ENCODE measurements around the gene UNC5B. TPM values are rescaled to one million over a fixed set of nuclear protein-coding genes. Genes with fewer than 3 reads are reported as not detected.

UNC5B gene
- total RNA-seq, 1 experiment from 2014 or later = 9.9 TPM

GRCh38 chr10:71177651-71178199 lies 34.6 kb upstream of the UNC5B start:
- no TSS peak for BruUV-seq (replicated peaks)
- ChIA-PET CTCF (no interaction called here), POLR2A (ENCODE audit: low non-redundant PET) (no interaction called here)
- Histone ChIP-seq H3K27ac (ENCODE audit: low read depth, low read length, poor library complexity, severe bottlenecking) (no peak overlapping the region), H3K9me3 (ENCODE audit: low read depth, low read length, poor library complexity, severe bottlenecking) (no peaks in the 10 kb centered on the region), H3K4me1 (ENCODE audit: insufficient read depth, low read length, poor library complexity, severe bottlenecking) (no peaks in the 10 kb centered on the region), H3K4me3 (ENCODE audit: low read depth, low read length, poor library complexity, severe bottlenecking) (no peak overlapping the region), H3K27me3 (replicated peaks; ENCODE audit: insufficient read depth, low read depth, low read length, poor library complexity) (no peaks in the 10 kb centered on the region), H3K36me3 (ENCODE audit: insufficient read depth, low read length, poor library complexity, severe bottlenecking) (no peaks in the 10 kb centered on the region)
- TF ChIP-seq EZH2 (IDR thresholded peaks at IDR 0.05; ENCODE audit: borderline replicate concordance, low read depth, low read length, poor library complexity, severe bottlenecking) = no peak
- TF ChIP-seq, protein P1, sequence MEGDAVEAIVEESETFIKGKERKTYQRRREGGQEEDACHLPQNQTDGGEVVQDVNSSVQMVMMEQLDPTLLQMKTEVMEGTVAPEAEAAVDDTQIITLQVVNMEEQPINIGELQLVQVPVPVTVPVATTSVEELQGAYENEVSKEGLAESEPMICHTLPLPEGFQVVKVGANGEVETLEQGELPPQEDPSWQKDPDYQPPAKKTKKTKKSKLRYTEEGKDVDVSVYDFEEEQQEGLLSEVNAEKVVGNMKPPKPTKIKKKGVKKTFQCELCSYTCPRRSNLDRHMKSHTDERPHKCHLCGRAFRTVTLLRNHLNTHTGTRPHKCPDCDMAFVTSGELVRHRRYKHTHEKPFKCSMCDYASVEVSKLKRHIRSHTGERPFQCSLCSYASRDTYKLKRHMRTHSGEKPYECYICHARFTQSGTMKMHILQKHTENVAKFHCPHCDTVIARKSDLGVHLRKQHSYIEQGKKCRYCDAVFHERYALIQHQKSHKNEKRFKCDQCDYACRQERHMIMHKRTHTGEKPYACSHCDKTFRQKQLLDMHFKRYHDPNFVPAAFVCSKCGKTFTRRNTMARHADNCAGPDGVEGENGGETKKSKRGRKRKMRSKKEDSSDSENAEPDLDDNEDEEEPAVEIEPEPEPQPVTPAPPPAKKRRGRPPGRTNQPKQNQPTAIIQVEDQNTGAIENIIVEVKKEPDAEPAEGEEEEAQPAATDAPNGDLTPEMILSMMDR (conservative IDR thresholded peaks at IDR 0.05; ENCODE audit: low read depth, low read length) = no peak
- intact Hi-C loops (cut with micrococcal nuclease; ENCODE audit: unreplicated experiment) = no loop called here
- DNase-seq (ENCODE audit: low spot score) = no peak

- Histone ChIP-seq H3K27me3 (replicated peaks; ENCODE audit: insufficient read depth, low read depth, low read length, poor library complexity) (no peaks in the 10 kb centered on the region), H3K4me3 (ENCODE audit: low read depth, low read length, poor library complexity, severe bottlenecking) (no peak overlapping the region), H3K27ac (ENCODE audit: low read depth, low read length, poor library complexity, severe bottlenecking) (no peak overlapping the region), H3K36me3 (ENCODE audit: insufficient read depth, low read length, poor library complexity, severe bottlenecking) (no peaks in the 10 kb centered on the region), H3K9me3 (ENCODE audit: low read depth, low read length, poor library complexity, severe bottlenecking) (no peaks in the 10 kb centered on the region), H3K4me1 (ENCODE audit: insufficient read depth, low read length, poor library complexity, severe bottlenecking) (no peaks in the 10 kb centered on the region)
- intact Hi-C loops (cut with micrococcal nuclease; ENCODE audit: unreplicated experiment) = no loop called here
- ChIA-PET POLR2A (ENCODE audit: low non-redundant PET) (no interaction called here), CTCF (no interaction called here)
- BruUV-seq (replicated peaks) = no TSS peak
- TF ChIP-seq, protein P1 (conservative IDR thresholded peaks at IDR 0.05; ENCODE audit: low read depth, low read length) = no peak
- TF ChIP-seq EZH2 (IDR thresholded peaks at IDR 0.05; ENCODE audit: borderline replicate concordance, low read depth, low read length, poor library complexity, severe bottlenecking) = no peak
- DNase-seq (ENCODE audit: low spot score) = no peak
Observed at GRCh38 chr10:71178880-71179279, 33.5 kb upstream of the UNC5B start.

- Histone ChIP-seq H3K4me1 (ENCODE audit: insufficient read depth, low read length, poor library complexity, severe bottlenecking) (no peaks in the 10 kb centered on the region), H3K36me3 (ENCODE audit: insufficient read depth, low read length, poor library complexity, severe bottlenecking) (no peaks in the 10 kb centered on the region), H3K27ac (ENCODE audit: low read depth, low read length, poor library complexity, severe bottlenecking) (no peak overlapping the region), H3K4me3 (ENCODE audit: low read depth, low read length, poor library complexity, severe bottlenecking) (no peak overlapping the region), H3K27me3 (replicated peaks; ENCODE audit: insufficient read depth, low read depth, low read length, poor library complexity) (no peaks in the 10 kb centered on the region), H3K9me3 (ENCODE audit: low read depth, low read length, poor library complexity, severe bottlenecking) (no peaks in the 10 kb centered on the region)
- intact Hi-C loops (cut with micrococcal nuclease; ENCODE audit: unreplicated experiment) = no loop called here
- BruUV-seq (replicated peaks) = no TSS peak
- TF ChIP-seq, protein P1 (conservative IDR thresholded peaks at IDR 0.05; ENCODE audit: low read depth, low read length) = no peak
- no peak for TF ChIP-seq EZH2 (IDR thresholded peaks at IDR 0.05; ENCODE audit: borderline replicate concordance, low read depth, low read length, poor library complexity, severe bottlenecking)
- ChIA-PET CTCF (no interaction called here), POLR2A (ENCODE audit: low non-redundant PET) (no interaction called here)
- DNase-seq (ENCODE audit: low spot score) = no peak
Observed at GRCh38 chr10:71179382-71179781, 33.0 kb upstream of the UNC5B start.

Data from A673 (cell line).